HEK293 (cell line): ENCODE results near the gene ANGPTL2.

Experiments used
- CTCF ChIA-PET: fragments of 350-600 bp; formaldehyde crosslinking; extraction: SDS; loops from one replicate; lab custom pipeline; 2021; ENCODE audit warnings: antibody characterized with exemption; lab: Yijun Ruan, JAX
- POLR2A ChIA-PET: fragments of 300-600 bp; formaldehyde crosslinking; extraction: SDS; loops from one replicate; lab custom pipeline; 2020; ENCODE audit warnings: antibody characterized with exemption, inconsistent platforms; lab: Yijun Ruan, JAX
- H3K27ac ChIP-seq: fragments of 200-500 bp; sonication (Bioruptor generic); 2 replicates; pipeline ENCODE4 v1.5.1; 2014; ENCODE audit warnings: low read depth, low read length, control low read depth, inconsistent platforms; ENCODE audit errors: extremely low read depth
- H3K36me3 ChIP-seq, 2 experiments: fragments of 200-500 bp in 1 of 2; sonication (Bioruptor generic) in 1 of 2; 1 replicate in 1 of 2; 2 replicates in 1 of 2; pipeline ENCODE4 v1.5.1; 2014 to 2017; ENCODE audit warnings: inconsistent platforms in 2 of 2, low read length in 2 of 2; ENCODE audit not compliant: control insufficient read depth in 2 of 2, insufficient read depth in 1 of 2
- H3K4me1 ChIP-seq: fragments of 200-500 bp; sonication (Bioruptor generic); 2 replicates; pipeline ENCODE4 v1.5.1; 2014; ENCODE audit warnings: mild to moderate bottlenecking, low read length, inconsistent platforms; ENCODE audit not compliant: control insufficient read depth, insufficient read depth
- H3K4me3 ChIP-seq: 2 replicates; pipeline ENCODE4 v1.5.1; 2011; ENCODE audit warnings: low read depth, mild to moderate bottlenecking, control low read depth, low read length, moderate library complexity
- H3K9me3 ChIP-seq: fragments of 200-500 bp; sonication (Bioruptor generic); 2 replicates; pipeline ENCODE4 v1.5.1; 2014; ENCODE audit warnings: low read depth, low read length, inconsistent platforms; ENCODE audit not compliant: control insufficient read depth, insufficient read depth
- MZF1 ChIP-seq: fragments of 450-650 bp; formaldehyde crosslinking; IDR thresholded peaks from 2 replicates; pipeline ENCODE4 v1.5.1; 2017; ENCODE audit warnings: missing biosample characterization, missing genetic modification characterization, borderline replicate concordance
- SP2 ChIP-seq: fragments of 450-650 bp; formaldehyde crosslinking; IDR thresholded peaks from 2 replicates; pipeline ENCODE4 v1.5.1; 2016; ENCODE audit warnings: missing biosample characterization, missing genetic modification characterization
- ZBTB17 ChIP-seq: fragments of 450-650 bp; formaldehyde crosslinking; IDR thresholded peaks from 2 replicates; pipeline ENCODE4 v1.5.1; 2016; ENCODE audit warnings: missing biosample characterization, missing genetic modification characterization
- ZFP41 ChIP-seq: fragments of 450-650 bp; formaldehyde crosslinking; IDR thresholded peaks from 2 replicates; pipeline ENCODE4 v1.5.1; 2016; ENCODE audit warnings: missing biosample characterization, missing genetic modification characterization, borderline replicate concordance
- ZNF169 ChIP-seq: fragments of 450-650 bp; formaldehyde crosslinking; IDR thresholded peaks from 2 replicates; pipeline ENCODE4 v1.5.1; 2016; ENCODE audit warnings: missing biosample characterization, missing genetic modification characterization
- ZNF2 ChIP-seq: fragments of 450-650 bp; formaldehyde crosslinking; IDR thresholded peaks from 2 replicates; pipeline ENCODE4 v1.5.1; 2016; ENCODE audit warnings: missing biosample characterization, missing genetic modification characterization
- ZNF473 ChIP-seq: fragments of 450-650 bp; formaldehyde crosslinking; IDR thresholded peaks from 2 replicates; pipeline ENCODE4 v1.5.1; 2017; ENCODE audit warnings: missing biosample characterization, missing genetic modification characterization
- ZNF514 ChIP-seq: fragments of 450-650 bp; formaldehyde crosslinking; IDR thresholded peaks from 2 replicates; pipeline ENCODE4 v1.5.1; 2016; ENCODE audit warnings: missing biosample characterization, missing genetic modification characterization
- ZNF555 ChIP-seq: fragments of 450-650 bp; formaldehyde crosslinking; conservative IDR thresholded peaks from 2 replicates; pipeline ENCODE4 v1.5.1; 2017; ENCODE audit warnings: missing biosample characterization, mild to moderate bottlenecking, missing genetic modification characterization, inconsistent platforms
- ZNF658 ChIP-seq: fragments of 450-650 bp; formaldehyde crosslinking; IDR thresholded peaks from 2 replicates; pipeline ENCODE4; 2016; ENCODE audit warnings: missing biosample characterization, missing genetic modification characterization
- ZNF677 ChIP-seq: fragments of 450-650 bp; IDR thresholded peaks from 2 replicates; pipeline ENCODE4 v1.5.0; 2018; ENCODE audit warnings: missing biosample characterization, mild to moderate bottlenecking, missing genetic modification characterization, moderate library complexity
- ZNF701 ChIP-seq: fragments of 450-650 bp; formaldehyde crosslinking; IDR thresholded peaks from 2 replicates; pipeline ENCODE4 v1.5.1; 2016; ENCODE audit warnings: missing biosample characterization, missing genetic modification characterization
- ZNF776 ChIP-seq: fragments of 450-650 bp; formaldehyde crosslinking; IDR thresholded peaks from 2 replicates; pipeline ENCODE4 v1.5.0; 2017; ENCODE audit warnings: missing biosample characterization, missing genetic modification characterization, borderline replicate concordance
- ZNF785 ChIP-seq: fragments of 450-650 bp; formaldehyde crosslinking; IDR thresholded peaks from 2 replicates; pipeline ENCODE4 v1.5.1; 2016; ENCODE audit warnings: missing biosample characterization, missing genetic modification characterization
- ZNF792 ChIP-seq: fragments of 450-650 bp; formaldehyde crosslinking; IDR thresholded peaks from 2 replicates; pipeline ENCODE4 v1.5.1; 2016; ENCODE audit warnings: missing biosample characterization, missing genetic modification characterization
- ZNF830 ChIP-seq: fragments of 450-650 bp; IDR thresholded peaks from 2 replicates; pipeline ENCODE4 v1.5.0; 2018; ENCODE audit warnings: missing biosample characterization, missing genetic modification characterization, low read depth, mild to moderate bottlenecking, moderate library complexity
- ZSCAN23 ChIP-seq: fragments of 450-650 bp; formaldehyde crosslinking; IDR thresholded peaks from 2 replicates; pipeline ENCODE4 v1.5.1; 2016; ENCODE audit warnings: missing biosample characterization, missing genetic modification characterization
- ZXDB ChIP-seq: fragments of 450-650 bp; formaldehyde crosslinking; IDR thresholded peaks from 2 replicates; pipeline ENCODE4 v1.5.1; 2016; ENCODE audit warnings: missing biosample characterization, missing genetic modification characterization
- TF ChIP-seq, protein P1 (sequence below): fragments of 450-650 bp; formaldehyde crosslinking; IDR thresholded peaks from 2 replicates; pipeline ENCODE4 v1.5.1; 2016; ENCODE audit warnings: missing biosample characterization, missing genetic modification characterization
- TF ChIP-seq, protein P2 (sequence below): fragments of 450-650 bp; formaldehyde crosslinking; IDR thresholded peaks from 2 replicates; pipeline ENCODE4 v1.5.1; 2016; ENCODE audit warnings: missing biosample characterization, missing genetic modification characterization, borderline replicate concordance
- TF ChIP-seq, protein P3 (sequence below): fragments of 450-650 bp; formaldehyde crosslinking; IDR thresholded peaks from 2 replicates; pipeline ENCODE4 v1.5.1; 2016; ENCODE audit warnings: missing biosample characterization, missing genetic modification characterization
- TF ChIP-seq, protein P4 (sequence below): fragments of 450-650 bp; formaldehyde crosslinking; IDR thresholded peaks from 2 replicates; pipeline ENCODE4 v1.5.1; 2016; ENCODE audit warnings: missing biosample characterization, missing genetic modification characterization
- TF ChIP-seq, protein P5 (sequence below): fragments of 450-650 bp; IDR thresholded peaks from 2 replicates; pipeline ENCODE4 v1.5.1; 2018; ENCODE audit warnings: missing biosample characterization, missing genetic modification characterization

Gene ANGPTL2

DNA sequence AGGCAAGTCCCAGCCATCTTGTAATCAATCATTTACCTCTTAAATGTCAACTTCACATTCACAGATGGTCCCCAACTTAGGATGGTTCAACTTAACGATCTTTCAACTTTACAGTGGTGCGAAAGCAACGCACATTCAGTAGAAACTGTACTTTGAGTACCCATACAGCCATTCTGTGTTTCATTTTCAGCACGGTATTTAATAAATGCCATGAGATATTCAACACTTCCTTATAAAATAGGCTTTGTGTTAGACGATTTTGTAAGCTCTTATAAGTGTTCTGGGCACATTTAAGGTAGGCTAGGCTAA lies 47.1 kb upstream of the ANGPTL2 start:
- TF ChIP-seq, protein P1, sequence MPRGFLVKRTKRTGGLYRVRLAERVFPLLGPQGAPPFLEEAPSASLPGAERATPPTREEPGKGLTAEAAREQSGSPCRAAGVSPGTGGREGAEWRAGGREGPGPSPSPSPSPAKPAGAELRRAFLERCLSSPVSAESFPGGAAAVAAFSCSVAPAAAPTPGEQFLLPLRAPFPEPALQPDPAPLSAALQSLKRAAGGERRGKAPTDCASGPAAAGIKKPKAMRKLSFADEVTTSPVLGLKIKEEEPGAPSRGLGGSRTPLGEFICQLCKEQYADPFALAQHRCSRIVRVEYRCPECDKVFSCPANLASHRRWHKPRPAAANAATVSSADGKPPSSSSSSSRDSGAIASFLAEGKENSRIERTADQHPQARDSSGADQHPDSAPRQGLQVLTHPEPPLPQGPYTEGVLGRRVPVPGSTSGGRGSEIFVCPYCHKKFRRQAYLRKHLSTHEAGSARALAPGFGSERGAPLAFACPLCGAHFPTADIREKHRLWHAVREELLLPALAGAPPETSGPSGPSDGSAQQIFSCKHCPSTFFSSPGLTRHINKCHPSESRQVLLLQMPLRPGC (tag by site-specific recombination): no peak
- TF ChIP-seq ZBTB17 (tag by site-specific recombination) (no peak), ZSCAN23 (tag by site-specific recombination) (no peak), ZNF658 (tag by site-specific recombination) (no peak), MZF1 (tag by site-specific recombination) (no peak), ZNF776 (no peak), ZNF792 (tag by site-specific recombination) (no peak), SP2 (tag by site-specific recombination) (no peak)
- TF ChIP-seq, protein P2, sequence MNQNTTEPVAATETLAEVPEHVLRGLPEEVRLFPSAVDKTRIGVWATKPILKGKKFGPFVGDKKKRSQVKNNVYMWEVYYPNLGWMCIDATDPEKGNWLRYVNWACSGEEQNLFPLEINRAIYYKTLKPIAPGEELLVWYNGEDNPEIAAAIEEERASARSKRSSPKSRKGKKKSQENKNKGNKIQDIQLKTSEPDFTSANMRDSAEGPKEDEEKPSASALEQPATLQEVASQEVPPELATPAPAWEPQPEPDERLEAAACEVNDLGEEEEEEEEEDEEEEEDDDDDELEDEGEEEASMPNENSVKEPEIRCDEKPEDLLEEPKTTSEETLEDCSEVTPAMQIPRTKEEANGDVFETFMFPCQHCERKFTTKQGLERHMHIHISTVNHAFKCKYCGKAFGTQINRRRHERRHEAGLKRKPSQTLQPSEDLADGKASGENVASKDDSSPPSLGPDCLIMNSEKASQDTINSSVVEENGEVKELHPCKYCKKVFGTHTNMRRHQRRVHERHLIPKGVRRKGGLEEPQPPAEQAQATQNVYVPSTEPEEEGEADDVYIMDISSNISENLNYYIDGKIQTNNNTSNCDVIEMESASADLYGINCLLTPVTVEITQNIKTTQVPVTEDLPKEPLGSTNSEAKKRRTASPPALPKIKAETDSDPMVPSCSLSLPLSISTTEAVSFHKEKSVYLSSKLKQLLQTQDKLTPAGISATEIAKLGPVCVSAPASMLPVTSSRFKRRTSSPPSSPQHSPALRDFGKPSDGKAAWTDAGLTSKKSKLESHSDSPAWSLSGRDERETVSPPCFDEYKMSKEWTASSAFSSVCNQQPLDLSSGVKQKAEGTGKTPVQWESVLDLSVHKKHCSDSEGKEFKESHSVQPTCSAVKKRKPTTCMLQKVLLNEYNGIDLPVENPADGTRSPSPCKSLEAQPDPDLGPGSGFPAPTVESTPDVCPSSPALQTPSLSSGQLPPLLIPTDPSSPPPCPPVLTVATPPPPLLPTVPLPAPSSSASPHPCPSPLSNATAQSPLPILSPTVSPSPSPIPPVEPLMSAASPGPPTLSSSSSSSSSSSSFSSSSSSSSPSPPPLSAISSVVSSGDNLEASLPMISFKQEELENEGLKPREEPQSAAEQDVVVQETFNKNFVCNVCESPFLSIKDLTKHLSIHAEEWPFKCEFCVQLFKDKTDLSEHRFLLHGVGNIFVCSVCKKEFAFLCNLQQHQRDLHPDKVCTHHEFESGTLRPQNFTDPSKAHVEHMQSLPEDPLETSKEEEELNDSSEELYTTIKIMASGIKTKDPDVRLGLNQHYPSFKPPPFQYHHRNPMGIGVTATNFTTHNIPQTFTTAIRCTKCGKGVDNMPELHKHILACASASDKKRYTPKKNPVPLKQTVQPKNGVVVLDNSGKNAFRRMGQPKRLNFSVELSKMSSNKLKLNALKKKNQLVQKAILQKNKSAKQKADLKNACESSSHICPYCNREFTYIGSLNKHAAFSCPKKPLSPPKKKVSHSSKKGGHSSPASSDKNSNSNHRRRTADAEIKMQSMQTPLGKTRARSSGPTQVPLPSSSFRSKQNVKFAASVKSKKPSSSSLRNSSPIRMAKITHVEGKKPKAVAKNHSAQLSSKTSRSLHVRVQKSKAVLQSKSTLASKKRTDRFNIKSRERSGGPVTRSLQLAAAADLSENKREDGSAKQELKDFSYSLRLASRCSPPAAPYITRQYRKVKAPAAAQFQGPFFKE (tag by site-specific recombination): no peak
- TF ChIP-seq, protein P3, sequence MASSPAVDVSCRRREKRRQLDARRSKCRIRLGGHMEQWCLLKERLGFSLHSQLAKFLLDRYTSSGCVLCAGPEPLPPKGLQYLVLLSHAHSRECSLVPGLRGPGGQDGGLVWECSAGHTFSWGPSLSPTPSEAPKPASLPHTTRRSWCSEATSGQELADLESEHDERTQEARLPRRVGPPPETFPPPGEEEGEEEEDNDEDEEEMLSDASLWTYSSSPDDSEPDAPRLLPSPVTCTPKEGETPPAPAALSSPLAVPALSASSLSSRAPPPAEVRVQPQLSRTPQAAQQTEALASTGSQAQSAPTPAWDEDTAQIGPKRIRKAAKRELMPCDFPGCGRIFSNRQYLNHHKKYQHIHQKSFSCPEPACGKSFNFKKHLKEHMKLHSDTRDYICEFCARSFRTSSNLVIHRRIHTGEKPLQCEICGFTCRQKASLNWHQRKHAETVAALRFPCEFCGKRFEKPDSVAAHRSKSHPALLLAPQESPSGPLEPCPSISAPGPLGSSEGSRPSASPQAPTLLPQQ: no peak
- H3K4me1 ChIP-seq: no peaks in the 10 kb centered on the region
- no peak overlapping the region for H3K27ac ChIP-seq
- POLR2A ChIA-PET: no interaction called here
- H3K9me3 ChIP-seq: no peaks in the 10 kb centered on the region
- no peak overlapping the region for H3K4me3 ChIP-seq
- peaks cover 0 to 3% of the 10 kb centered on the region in 2 experiments; a peak in 1 of 3 replicates for H3K36me3 ChIP-seq
- CTCF ChIA-PET: no interaction called here

DNA sequence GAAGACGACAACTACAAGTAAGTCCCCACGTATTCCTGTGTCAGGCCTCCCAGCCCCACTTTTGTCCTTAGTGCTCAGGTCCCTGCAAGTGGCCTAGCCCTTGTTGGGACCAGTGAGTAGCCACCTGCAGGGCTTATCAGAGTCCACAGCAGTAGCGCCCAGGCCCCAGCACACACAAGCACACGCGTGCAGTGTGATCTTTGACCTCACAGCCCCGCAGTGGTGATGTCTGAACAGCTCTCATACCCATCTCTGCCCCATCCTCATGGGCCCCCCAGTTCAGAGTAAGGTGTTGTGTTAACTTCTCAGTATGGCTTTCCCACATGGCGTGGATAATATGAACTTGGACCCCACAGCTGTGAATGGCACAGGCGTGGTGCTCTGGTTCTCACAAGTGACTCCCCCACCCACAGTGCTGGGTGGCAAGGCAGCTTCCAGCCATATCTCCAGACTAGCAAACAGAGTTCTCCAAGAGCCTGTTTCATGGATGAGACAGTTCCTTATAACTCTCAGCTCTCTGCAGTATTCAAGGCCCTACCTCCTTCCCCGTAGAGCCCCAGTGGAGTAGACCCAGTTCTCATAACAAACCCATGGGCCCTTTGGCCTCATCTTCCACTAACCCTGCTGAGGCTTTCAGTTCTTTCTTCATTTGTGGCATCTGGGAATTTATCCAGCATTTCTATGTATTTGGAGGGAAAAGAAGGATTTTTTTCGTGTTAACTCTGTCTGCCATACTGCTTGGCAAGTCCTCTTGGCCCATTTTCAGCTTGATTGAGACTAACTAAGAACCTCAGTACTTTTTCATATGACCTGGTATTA lies 46.5 kb upstream of the ANGPTL2 start:
- TF ChIP-seq ZNF830: no peak
- no peak for TF ChIP-seq ZNF555 (tag by site-specific recombination)
- no peak for TF ChIP-seq ZNF473 (tag by site-specific recombination)
- TF ChIP-seq, protein P4, sequence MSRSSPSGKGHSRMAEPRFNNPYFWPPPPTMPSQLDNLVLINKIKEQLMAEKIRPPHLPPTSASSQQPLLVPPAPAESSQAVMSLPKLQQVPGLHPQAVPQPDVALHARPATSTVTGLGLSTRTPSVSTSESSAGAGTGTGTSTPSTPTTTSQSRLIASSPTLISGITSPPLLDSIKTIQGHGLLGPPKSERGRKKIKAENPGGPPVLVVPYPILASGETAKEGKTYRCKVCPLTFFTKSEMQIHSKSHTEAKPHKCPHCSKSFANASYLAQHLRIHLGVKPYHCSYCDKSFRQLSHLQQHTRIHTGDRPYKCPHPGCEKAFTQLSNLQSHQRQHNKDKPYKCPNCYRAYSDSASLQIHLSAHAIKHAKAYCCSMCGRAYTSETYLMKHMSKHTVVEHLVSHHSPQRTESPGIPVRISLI (tag by site-specific recombination): no peak
- no peak for TF ChIP-seq ZNF169 (tag by site-specific recombination)
- no peak for TF ChIP-seq ZNF701 (tag by site-specific recombination)
- no peak for TF ChIP-seq ZNF785
- TF ChIP-seq ZFP41 (tag by site-specific recombination): no peak
- TF ChIP-seq ZNF677 (tag by site-specific recombination): no peak
- TF ChIP-seq, protein P5, sequence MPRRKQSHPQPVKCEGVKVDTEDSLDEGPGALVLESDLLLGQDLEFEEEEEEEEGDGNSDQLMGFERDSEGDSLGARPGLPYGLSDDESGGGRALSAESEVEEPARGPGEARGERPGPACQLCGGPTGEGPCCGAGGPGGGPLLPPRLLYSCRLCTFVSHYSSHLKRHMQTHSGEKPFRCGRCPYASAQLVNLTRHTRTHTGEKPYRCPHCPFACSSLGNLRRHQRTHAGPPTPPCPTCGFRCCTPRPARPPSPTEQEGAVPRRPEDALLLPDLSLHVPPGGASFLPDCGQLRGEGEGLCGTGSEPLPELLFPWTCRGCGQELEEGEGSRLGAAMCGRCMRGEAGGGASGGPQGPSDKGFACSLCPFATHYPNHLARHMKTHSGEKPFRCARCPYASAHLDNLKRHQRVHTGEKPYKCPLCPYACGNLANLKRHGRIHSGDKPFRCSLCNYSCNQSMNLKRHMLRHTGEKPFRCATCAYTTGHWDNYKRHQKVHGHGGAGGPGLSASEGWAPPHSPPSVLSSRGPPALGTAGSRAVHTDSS (tag by site-specific recombination): no peak
- TF ChIP-seq ZNF2: no peak
- no peak for TF ChIP-seq ZXDB
- no peak for TF ChIP-seq ZNF514 (tag by site-specific recombination)
- TF ChIP-seq, all 188 proteins: peak for 0
- POLR2A ChIA-PET: no interaction called here
- Histone ChIP-seq H3K4me3 (no peak overlapping the region), H3K27ac (no peak overlapping the region), H3K9me3 (no peaks in the 10 kb centered on the region), H3K36me3 (peaks cover 0 to 3% of the 10 kb centered on the region in 2 experiments; a peak in 1 of 3 replicates), H3K4me1 (no peaks in the 10 kb centered on the region)
- CTCF ChIA-PET: interaction anchor here (0.9 kb wide), 1 partner anchor 221 kb away, joined by 3 read pairs; no protein-coding TSS in a partner anchor
